ENCODE results near the gene CNTNAP4.

CNTNAP4 gene

DNA sequence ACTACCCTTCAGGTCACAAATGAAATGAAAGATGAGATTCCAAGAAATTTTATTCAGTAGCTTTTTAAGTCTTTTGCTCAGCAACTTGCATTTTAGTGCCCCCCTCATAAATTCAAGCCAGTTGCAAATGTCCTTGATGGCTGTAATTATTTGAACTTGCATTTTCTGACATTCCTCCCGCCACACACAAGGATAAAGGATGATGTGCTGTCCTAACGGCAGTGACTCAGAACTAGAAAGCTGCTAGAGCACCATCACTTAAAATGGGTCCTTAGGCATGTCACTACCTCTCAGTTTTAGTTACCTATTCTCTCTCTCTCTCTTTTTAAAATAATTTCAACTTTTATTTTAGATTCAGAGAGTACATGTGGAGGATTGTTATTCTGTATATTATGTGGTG lies 306.7 kb downstream of the CNTNAP4 start:
- no peak for DNase-seq (ENCODE audit: low spot score)

DNA sequence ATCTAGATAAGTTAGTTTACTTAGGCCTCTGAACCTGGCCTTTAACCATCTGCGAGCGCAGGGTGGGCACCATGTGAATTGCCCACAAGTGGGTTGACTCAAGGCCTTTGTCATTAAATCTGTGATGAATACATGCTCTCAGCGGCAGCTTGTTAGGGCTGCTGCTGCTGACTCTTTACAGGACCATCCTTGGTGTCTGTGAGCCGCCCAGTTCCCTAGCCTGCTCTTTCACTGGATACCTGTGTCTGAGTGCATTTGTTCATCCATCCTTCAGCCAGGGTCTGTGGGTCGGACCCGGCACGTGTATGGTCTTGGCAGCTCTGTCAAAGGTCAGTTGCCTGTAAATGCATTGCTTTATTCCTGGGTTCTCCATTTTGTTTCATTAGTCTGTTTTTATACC lies 321.3 kb downstream of the CNTNAP4 start:
- DNase-seq (ENCODE audit: low spot score), result no peak

DNA sequence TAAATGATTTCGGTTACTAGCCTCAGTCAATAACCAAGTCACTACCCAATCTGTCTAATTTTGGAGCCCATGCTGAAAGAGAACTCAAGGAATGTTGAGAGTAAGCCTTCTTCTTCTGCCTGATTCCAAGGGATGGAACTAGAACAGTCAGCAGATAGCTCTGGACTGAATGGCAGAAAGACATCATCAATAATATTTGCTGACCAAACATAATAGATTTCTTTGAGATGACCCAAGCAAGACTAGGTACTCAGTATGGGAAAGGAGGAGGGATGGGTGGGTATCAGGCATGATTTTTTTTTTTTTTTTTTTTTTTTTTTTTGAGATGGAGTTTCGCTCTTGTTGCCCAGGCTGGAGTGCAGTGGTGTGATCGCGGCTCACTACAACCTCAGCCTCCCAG lies 330.1 kb downstream of the CNTNAP4 start:
- DNase-seq (ENCODE audit: low spot score), result no peak

Measured in AG08395 (cell line).